GM19438 (cell line): ENCODE data around the gene AJM1.

Experiments
- ATAC-seq: cut with Tn5 transposase; IDR thresholded peaks from one replicate; pipeline ENCODE4 v1.9.1; 2021; ENCODE audit warnings: low read depth; ENCODE audit not compliant: unreplicated experiment

The AJM1 gene

DNA sequence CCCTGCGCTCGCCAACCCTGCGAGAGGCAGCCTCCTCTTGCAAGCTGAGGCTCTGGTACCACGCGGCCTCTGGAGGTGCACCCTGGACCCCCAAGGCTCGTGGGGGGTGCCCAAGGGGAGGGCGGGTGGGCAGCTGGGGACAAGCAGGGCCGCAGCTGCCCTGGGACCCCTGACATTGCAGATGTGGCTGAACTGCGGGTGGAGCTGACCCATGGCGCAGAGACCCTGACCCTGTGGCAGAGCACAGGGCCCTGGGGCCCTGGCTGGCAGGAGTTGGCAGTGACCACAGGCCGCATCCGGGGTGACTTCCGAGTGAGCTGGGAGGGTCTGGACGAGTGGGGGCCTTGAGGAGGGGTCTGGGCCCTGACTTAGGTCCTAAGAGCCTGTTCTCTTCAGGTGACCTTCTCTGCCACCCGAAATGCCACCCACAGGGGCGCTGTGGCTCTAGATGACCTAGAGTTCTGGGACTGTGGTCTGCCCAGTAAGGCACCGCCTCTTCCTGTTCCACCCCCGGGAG lies 11.4 kb downstream of the AJM1 start:
- ATAC-seq = no peak

DNA sequence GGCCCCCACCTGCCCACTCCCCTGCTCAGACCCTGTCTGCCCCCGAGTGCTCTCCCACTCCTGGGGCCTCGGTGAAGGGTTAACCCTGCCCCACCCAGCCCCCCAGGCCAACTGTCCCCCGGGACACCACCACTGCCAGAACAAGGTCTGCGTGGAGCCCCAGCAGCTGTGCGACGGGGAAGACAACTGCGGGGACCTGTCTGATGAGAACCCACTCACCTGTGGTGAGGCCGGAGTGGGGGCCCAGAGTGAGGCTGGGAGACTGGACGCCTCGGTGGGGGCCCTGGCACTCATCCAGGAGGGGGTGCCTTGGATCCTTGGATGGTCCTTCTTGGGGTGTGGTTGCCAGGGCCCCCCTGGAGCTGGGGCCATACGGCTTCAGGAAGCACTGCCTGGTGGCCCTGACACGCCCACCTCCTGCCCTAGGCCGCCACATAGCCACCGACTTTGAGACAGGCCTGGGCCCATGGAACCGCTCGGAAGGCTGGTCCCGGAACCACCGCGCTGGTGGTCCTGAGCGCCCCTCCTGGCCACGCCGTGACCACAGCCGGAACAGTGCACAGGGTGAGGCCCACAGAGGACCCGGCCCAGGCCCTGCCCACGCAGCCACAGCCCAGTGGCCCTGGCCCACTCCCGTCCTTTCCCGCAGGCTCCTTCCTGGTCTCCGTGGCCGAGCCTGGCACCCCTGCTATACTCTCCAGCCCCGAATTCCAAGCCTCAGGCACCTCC lies 12.0 kb downstream of the AJM1 start:
- no peak for ATAC-seq

DNA sequence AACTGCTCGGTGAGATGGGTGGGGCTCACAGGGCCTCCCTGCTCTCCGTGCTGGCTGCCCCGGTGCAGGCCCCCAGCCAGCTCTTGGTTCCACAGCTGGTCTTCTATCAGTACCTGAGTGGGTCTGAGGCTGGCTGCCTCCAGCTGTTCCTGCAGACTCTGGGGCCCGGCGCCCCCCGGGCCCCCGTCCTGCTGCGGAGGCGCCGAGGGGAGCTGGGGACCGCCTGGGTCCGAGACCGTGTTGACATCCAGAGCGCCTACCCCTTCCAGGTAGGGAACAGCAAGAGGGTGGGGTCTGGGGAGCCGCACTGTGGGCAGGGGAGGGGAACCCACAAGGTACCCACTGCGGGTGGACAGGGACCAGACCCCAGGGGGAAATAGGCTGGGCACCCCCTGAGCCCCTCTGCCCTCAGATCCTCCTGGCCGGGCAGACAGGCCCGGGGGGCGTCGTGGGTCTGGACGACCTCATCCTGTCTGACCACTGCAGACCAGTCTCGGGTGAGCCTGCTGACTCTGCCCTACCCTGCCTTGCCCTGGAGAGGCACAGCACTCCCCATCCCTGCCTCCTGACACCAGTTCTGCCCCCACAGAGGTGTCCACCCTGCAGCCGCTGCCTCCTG lies 12.7 kb downstream of the AJM1 start:
- ATAC-seq = no peak

DNA sequence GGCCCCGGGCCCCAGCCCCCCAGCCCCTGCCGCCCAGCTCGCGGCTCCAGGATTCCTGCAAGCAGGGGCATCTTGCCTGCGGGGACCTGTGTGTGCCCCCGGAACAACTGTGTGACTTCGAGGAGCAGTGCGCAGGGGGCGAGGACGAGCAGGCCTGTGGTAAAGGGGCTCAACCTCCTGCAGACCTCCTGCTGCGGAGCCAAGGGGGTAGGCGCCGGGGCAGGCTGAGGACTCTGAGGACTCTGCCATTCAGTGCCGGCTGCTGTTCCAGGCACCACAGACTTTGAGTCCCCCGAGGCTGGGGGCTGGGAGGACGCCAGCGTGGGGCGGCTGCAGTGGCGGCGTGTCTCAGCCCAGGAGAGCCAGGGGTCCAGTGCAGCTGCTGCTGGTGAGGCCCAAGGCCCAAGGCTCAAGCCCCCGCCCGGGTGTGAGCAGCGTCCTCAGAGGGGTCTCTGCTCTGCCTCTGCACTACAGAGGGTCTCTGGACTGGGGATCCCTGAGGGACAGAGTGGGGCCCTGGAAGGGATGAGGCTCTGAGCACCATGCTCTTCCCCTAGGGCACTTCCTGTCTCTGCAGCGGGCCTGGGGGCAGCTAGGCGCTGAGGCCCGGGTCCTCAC lies 13.3 kb downstream of the AJM1 start:
- ATAC-seq = no peak

DNA sequence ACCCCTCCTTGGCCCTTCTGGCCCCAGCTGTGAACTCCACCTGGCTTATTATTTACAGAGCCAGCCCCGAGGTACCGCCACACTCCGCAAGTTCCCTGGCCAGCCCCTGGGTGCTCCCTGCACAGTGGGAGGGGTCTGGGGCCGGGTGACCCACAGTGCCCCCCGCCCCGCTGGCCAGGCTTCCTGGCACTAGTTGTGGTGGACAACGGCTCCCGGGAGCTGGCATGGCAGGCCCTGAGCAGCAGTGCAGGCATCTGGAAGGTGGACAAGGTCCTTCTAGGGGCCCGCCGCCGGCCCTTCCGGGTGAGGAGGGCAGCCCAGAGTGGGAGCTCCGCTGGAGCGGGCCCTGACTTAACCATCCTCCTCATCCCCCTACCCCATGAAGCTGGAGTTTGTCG lies 13.8 kb downstream of the AJM1 start:
- ATAC-seq = no peak

DNA sequence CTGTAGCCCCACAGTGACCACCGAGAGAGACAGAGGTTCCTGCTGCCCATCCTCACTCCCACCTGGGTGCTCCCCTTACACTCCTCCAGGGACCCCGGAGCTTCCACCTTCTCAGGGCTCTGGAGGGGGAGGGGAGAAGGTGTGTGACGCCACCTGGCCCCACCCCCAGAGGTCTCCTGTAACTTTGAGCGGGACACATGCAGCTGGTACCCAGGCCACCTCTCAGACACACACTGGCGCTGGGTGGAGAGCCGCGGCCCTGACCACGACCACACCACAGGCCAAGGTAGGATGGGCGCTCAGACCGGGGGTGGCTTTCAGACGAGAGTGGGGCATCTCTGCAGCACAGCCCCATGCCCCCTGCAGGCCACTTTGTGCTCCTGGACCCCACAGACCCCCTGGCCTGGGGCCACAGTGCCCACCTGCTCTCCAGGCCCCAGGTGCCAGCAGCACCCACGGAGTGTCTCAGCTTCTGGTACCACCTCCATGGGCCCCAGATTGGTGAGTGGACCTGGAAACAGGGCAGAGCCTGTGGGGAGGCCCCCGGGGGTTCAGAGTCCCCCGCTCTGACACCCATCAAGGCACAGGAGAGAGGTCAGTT lies 14.4 kb downstream of the AJM1 start:
- ATAC-seq = no peak

DNA sequence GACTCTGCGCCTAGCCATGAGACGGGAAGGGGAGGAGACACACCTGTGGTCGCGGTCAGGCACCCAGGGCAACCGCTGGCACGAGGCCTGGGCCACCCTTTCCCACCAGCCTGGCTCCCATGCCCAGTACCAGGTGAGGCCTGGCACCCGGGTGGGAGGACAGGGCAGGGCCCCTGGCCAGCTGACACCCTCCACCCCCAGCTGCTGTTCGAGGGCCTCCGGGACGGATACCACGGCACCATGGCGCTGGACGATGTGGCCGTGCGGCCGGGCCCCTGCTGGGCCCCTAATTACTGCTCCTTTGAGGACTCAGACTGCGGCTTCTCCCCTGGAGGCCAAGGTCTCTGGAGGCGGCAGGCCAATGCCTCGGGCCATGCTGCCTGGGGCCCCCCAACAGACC lies 14.9 kb downstream of the AJM1 start:
- ATAC-seq = no peak

DNA sequence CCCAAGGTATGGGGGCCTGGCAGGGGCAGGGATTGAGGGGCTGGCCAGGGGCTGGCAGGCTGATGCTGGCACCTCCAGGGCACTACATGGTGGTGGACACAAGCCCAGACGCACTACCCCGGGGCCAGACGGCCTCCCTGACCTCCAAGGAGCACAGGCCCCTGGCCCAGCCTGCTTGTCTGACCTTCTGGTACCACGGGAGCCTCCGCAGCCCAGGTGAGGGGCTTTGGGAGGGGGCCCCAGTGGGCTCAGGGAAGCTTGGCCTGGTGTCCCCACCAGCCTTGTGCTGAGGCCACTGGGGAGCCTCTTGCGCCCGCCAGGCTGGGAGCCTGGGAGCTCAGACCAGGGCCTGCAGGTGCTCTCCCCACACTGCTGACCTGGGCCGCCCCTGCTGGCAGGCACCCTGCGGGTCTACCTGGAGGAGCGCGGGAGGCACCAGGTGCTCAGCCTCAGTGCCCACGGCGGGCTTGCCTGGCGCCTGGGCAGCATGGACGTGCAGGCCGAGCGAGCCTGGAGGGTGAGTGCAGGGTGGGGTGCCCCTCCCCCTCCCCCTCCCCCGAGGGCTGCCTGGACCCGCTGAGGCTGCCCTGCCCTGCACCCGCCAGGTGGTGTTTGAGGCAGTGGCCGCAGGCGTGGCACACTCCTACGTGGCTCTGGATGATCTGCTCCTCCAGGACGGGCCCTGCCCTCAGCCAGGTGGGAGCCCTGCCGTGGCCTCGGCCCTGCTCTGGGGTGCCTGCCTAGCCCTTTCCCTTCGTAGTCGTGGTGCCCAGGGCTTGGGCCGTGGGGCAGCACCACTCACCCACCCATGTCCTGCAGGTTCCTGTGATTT lies 15.5 kb downstream of the AJM1 start:
- ATAC-seq = no peak

DNA sequence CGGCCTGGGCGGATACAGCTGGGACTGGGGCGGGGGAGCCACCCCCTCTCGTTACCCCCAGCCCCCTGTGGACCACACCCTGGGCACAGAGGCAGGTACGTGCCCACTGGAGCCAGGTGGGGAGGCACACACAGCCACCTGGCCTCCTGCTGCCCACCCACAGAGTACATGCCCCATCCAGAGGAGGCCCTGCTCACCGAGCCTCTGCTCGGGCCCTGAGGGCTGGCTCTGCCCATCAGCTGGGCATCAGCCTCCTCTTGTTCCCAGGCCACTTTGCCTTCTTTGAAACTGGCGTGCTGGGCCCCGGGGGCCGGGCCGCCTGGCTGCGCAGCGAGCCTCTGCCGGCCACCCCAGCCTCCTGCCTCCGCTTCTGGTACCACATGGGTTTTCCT lies 16.2 kb downstream of the AJM1 start:
- ATAC-seq = no peak

DNA sequence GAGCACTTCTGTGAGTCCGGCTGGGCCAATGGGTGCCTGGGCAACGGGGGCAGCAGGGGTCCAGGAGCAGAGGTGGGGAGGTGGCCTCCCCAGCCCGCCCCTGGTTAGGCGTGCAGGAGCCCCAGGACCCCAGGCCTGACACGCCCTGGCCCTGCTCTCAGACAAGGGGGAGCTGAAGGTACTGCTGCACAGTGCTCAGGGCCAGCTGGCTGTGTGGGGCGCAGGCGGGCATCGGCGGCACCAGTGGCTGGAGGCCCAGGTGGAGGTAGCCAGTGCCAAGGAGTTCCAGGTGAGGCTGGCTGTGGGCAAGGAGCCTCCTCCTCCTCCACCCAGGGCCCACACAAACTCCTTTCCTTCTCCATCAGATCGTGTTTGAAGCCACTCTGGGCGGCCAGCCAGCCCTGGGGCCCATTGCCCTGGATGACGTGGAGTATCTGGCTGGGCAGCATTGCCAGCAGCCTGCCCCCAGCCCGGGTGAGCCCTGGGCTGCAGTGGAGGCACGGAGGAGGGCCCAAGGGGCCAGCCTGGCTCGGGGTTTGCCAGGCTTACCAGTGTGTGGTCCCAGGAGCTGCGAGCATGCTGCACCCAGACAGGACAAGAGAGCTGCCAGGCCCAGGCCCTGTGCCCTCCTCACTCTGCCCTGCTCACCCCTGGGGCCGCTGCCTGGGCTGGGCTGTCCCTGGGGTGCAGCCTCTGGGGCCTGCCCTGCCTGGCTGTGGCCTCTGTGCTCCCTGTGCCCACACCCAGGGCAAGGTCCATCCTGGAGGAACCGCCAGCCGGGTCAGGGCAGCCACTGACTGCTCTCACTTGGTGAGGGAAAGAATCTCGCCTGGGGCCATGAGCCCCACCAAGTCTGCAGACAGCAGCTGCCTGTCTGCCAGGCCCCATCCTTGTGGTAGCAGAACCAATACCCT lies 16.8 kb downstream of the AJM1 start:
- ATAC-seq = no peak

DNA sequence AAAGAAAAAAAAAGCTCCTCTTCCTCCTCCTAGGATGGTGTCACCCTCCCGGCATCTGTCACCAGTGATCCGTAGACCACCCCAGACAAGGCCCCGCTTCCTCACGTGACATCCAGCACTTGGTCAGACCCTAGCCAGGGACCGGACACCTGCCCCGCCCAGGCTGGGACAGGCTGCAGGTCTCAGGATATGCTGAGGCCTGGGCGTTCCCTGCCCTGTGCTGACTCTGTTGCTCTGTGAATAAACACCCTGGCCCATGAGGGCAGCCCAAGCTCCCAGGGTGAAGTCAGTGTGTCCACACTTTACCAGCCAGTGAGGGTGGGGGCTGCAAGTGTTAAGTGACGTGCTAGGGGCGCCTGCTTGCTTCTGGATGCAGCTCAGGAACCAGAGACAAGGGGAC lies 18.3 kb downstream of the AJM1 start:
- ATAC-seq = no peak

DNA sequence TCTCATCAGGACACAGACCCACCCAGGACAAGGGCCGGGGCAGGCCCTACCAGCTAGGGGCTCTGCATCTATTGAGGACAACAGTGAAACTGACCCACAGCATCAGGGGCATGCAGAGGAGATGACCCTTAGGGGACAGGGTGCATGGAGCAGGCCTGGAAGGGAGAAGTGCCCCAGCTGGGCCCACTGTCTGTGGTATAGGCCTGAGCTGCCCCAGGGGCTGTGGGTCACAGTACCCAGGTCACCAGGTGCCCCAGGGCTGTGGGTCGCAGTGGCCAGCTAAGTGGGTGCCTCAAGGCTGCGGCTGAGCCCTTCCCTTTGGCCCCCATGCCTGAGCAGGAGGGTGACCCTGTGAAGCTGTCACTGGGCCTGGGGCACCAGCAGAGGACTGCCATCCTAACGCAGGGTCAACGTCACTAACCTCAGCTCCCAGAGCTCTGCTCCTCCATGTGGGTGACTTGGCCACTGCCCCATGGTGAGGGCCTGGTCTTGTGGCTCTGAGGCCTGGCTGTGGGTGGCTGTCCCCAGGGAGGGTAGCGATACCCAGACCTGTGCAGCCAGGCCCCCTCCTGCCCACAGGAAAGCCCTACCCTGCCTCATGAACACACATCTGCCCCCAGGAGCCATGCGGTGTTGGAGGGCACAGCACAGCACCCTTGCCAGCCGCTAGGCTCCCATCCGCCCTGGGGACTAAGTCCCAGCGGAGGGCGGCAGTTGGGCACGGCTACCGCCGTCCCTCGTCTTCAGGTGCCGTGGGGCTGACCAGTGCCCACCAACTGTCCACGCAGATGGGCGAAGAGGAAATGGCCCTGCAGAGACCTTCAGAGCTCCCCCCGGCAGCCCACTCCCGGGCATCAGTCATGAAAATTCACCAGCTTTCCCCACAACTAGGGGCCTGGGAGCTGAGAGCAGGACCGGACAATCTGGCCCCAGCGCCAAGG lies 18.9 kb downstream of the AJM1 start:
- ATAC-seq = no peak

DNA sequence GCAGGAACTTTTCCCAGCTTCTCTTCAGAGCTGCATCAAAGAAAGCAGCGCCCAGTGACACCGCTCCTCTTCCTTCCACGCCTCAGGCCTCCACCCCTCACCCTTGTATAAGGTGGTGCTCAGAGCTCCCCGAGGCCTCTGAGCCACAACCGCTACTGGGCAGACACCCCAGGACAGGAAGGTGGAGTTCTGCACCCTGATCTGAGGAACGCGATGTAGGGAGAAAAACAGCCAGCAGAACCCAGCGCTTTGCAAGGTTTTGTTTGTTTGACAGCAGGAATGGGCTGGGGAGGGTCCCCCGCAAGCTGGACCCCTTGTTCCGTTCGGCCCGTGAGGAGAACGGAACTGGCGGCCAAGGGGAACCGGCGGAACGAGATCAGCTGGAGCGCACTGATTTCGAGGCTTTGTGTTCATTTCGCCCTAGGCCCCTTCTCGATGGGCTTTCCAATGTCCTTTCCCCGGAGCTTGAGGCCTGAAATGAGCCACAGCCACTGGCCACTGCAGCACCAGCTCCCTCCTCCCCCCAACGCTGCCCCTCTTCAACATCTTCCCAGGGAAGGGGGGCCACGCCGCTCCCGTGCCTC lies 19.7 kb downstream of the AJM1 start:
- no peak for ATAC-seq

DNA sequence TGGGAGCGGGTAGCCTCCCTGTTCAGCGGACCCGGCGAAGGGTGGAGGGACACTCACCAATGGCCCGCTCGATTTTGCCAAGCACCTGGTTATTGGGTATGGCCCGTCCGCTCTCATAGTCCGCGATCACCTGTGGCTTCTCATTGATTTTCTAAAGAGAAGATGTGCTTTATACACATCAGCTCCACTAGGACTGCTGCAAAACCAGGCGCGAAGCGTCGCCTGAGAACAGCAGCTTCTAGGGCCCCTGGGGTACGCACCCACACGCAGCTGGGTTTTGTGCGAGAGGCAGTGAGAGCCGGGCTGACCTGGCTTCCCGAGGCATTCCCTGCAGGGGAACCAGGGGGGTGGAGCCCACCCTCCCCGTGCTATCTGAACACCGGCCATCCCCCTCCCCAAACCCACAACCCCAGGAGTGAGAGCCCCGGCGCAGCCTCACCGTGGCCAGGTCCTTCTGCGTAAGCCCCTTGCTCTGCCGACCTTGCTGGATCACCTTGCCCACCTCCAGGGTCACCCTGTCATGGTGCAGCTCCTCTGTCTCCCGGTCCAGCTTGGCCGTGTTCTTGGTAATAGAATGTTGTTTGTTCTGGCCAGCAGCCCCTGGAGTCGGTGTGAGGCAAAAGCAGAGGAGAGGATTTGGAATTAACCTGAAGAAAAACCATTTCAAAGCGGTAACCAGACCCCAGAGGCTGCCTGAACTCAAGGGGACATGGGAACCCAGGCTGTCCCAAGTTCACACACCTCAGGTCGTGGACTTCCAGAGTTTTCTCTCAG lies 20.8 kb downstream of the AJM1 start:
- ATAC-seq = no peak

DNA sequence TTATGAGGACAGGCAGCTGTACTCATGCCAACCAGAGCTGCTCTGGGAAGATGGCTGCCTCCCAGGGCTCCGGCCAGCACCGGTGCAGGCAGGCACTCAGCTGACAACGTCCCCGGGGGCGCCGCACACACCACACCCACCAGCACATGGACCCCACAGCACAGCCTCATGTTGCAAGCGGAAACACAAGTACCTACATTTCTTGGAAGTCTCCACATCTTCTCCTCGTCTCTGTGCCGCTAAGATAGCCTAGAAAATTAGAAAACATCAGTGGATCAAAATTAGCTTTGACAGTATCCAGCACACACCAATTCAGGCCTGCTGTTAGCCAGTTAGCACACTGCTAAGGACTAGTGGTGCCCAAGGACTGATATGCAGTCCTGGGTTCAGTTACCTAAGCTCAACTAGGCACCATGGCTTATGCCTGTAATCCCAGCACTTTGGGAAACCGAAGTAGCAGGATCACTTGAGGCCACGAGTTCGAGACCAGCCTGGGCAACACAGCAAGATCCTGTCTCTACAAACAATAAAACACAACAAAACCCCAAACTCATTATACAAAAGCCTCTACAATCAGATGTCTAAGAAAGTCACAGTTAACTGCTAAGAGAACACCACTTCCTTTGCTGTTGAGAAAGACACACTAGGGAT lies 21.5 kb downstream of the AJM1 start:
- ATAC-seq = no peak

DNA sequence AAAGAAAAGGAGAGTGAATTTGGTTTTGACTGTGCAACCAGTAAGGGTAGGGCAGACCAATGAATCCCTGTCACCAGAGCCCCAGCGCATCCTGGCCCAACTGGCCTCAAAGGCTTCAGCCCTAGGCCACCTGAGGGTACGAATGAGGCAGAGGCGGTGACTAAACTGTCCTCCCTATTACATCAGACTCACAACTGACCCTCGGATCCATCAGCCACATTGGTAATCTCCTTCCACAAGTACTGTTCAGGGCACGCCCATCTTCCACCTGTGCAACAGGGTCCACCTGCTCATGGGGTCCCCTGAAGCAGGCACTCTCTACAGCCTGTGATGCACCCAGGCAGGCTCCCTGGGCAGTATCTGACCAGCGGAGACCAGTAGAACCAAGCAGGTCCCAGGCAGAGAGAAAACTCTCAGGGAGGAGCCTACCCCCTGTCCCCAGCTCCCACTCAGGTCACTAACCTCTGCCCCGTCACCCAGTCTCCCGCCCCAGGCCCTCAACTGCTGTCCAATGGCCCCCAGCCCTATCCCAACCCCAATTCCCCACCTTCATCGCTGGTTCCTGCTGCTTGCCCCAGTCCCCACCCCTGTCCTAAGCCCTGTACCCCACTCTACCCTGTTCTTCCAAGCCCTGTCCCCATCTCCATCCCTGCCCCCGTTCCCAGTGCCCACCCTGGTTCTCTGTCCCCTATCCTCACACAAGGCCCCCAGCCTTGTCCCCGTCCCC lies 22.9 kb downstream of the AJM1 start:
- ATAC-seq = no peak
